Measurements from ENCODE around the gene USB1.
"Not testable (repeated sequence)": the region's sequence is repeated elsewhere in the genome, so short reads cannot be mapped to it uniquely, and the experiment has no call there.

USB1 gene

GRCh38 chr16:57996406-57997175 lies 4.6 kb upstream of the USB1 start:
- no peak for DNase-seq

- no peak for DNase-seq
Measured at GRCh38 chr16:57997176-57997527, 4.1 kb upstream of the USB1 start.

- DNase-seq: no peak
Measured at GRCh38 chr16:57997528-57998265, 3.5 kb upstream of the USB1 start.

GRCh38 chr16:57998486-57998885 lies 2.7 kb upstream of the USB1 start:
- no peak for DNase-seq

- no peak for DNase-seq
Measured at GRCh38 chr16:57998992-57999365, 2.2 kb upstream of the USB1 start.

GRCh38 chr16:57999366-57999970 lies 1.7 kb upstream of the USB1 start:
- DNase-seq: peak; percentile 37

GRCh38 chr16:57999971-58000705 lies 1.1 kb upstream of the USB1 start, which contains the start of gene ZNF319:
Gene ZNF319 (minus strand): TSS chr16:58000672. CDS start chr16:57998265, 2,407 bp downstream.
- no peak for DNase-seq

GRCh38 chr16:58001781-58002415 lies 691 bp downstream of the USB1 start:
- no peak for DNase-seq

GRCh38 chr16:58002416-58002800 lies 1.2 kb downstream of the USB1 start:
- no peak for DNase-seq

GRCh38 chr16:58002936-58003335 lies 1.7 kb downstream of the USB1 start:
- no peak for DNase-seq

- not testable (repeated sequence) for DNase-seq
Measured at GRCh38 chr16:58004736-58005135, 3.5 kb downstream of the USB1 start.

- DNase-seq: no peak
Measured at GRCh38 chr16:58009856-58010416, 8.7 kb downstream of the USB1 start.

GRCh38 chr16:58010886-58011285 lies 9.7 kb downstream of the USB1 start:
- DNase-seq: peak; percentile 8

- peak; percentile 79 for DNase-seq
Measured at GRCh38 chr16:58011652-58012051, 10.4 kb downstream of the USB1 start.

- DNase-seq: no peak
Measured at GRCh38 chr16:58012481-58012880, 11.3 kb downstream of the USB1 start.

- no peak for DNase-seq
Measured at GRCh38 chr16:58013201-58013956, 12.2 kb downstream of the USB1 start.

GRCh38 chr16:58016840-58017446 lies 15.7 kb downstream of the USB1 start:
- no peak for DNase-seq

GRCh38 chr16:58018803-58019202 lies 17.6 kb downstream of the USB1 start:
- no peak for DNase-seq

GRCh38 chr16:58019866-58020538 lies 18.8 kb downstream of the USB1 start:
- no peak for DNase-seq
